LHCN-M2 (cell line): ENCODE results near the gene DPP7. TPM values are rescaled to one million over a fixed set of nuclear protein-coding genes. Genes with fewer than 3 reads are reported as not detected.

ENCODE experiments used
- DNase-seq: peaks from one replicate; pipeline ENCODE4 v3.0.0-alpha.2; 2012; ENCODE audit warnings: low read depth
- total RNA-seq: library from RNA; depleted of rRNA; stranded (reverse); fragments of >200 nt; gene quantifications from 2 replicates; pipeline ENCODE4 v1.2.3, GENCODE V29; 2014

DPP7 gene
- total RNA-seq, 1 experiment from 2014 or later: 91.5 TPM

GRCh38 chr9:137111788-137112563, 2.6 kb downstream of the DPP7 start:
- DNase-seq: no peak

- DNase-seq: no peak
Measured at GRCh38 chr9:137110911-137111787, 3.4 kb downstream of the DPP7 start.

DNA sequence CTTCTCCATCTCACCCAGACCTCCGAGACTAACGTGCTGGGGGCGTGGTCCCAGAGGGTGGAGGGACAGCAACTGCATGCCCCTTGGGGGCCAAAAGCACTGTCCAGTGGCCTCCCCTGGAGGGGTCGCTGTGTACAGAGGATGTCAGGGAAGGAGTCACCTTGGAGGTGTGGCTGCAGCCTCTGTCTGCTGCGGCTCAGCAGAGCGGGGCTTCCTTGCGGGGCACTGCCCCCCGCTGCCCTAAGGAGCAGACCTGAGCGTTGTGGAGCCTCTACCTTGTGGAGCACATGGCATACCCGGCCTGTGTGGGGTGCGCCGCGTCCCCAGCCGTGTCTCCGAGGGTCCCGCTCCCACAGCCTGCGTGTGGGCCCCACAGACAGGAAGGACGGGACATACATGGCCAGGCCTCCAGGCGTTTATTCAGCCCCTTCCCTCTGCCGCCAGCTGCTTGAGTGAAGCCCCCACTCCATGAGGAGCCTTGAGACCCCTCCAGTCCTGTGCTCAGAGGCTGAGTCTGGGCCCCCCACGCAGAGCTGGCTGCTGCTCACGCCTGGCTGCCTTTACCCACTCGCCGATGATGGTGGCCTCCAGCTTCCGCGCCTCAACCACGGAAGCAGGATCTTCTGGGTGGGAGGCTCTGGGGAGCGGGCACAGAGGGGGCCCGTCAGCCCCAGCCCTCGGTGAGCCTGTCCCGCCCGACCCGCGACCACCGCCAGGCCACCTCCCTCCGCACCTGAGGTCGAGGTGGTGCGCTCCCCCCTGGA, 4.2 kb downstream of the DPP7 start:
- DNase-seq: no peak

DNA sequence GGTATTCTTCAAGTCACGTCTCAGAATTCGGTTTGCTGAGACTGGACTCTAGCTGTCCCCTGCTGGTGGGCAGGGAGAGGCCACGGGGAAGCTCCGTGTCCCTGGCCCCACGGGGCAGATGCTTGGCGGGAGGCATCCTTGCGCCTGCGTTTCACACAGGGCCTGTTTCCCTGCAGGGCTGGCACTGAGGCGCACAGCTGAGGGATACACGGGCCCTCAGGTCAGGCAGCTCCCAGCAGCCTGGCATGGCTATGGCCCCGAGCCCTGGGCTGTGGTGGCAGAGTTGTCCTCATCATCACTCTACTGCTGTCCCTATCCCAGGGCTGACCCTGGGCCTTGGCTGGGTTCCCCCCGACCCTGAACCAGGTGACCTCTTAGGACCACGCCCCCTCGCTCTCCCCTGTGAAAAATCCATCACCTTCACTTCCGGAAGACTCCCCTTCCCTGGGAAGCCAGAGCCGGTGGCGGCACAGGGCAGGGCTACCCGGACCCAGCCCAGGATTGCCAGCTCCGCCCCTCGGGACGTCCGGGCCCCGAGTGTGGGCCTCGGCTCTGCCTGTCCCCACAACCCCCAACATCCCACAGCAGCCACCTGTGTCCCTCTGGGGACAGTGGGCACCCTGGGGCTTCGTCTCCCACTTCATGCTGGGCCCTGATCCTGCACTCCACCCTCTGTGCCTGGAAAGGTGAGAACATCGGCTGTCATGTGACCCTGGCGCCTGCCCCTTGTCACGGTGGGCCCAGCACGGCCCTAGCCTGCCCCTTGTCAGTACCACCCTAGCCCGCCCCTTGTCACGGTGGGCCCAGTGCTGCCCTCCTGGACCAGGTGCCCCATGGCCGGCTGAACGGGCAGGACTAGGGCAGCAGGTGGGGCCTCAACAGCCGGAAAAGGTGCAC, 5.0 kb downstream of the DPP7 start:
- DNase-seq: no peak

DNA sequence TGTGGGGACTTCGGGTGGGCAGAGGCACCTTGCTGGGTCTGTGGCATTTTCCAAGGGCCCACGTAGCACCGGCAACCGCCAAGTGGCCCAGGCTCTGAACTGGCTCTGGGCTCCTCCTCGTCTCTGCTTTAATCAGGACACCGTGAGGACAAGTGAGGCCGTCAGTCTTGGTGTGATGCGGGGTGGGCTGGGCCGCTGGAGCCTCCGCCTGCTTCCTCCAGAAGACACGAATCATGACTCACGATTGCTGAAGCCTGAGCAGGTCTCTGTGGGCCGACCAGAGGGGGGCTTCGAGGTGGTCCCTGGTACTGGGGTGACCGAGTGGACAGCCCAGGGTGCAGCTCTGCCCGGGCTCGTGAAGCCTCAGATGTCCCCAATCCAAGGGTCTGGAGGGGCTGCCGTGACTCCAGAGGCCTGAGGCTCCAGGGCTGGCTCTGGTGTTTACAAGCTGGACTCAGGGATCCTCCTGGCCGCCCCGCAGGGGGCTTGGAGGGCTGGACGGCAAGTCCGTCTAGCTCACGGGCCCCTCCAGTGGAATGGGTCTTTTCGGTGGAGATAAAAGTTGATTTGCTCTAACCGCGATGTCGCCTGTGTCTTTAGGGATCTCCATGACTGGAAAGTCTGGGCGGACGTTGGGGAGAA, 5.8 kb downstream of the DPP7 start:
- no peak for DNase-seq

DNA sequence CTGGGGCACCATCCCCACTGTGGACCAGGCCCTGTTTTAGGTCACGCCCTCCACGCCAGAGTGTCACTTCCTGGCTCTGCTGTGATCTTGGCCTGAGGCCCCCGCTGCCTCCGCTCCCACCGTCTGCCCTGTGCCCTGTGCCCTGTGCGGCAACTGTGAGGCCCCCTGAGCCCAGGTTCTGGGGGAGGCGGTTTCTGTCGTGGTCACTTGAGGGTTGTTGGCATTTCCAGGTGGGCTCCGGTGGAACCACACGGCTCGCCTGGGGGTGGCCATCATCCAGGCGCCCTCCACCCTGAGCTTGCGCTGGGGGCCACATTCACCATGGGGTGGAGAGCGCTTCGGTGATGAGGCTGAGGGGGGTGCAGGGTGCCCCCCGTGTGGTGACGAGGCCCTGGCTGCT, 6.6 kb downstream of the DPP7 start:
- DNase-seq: no peak

DNA sequence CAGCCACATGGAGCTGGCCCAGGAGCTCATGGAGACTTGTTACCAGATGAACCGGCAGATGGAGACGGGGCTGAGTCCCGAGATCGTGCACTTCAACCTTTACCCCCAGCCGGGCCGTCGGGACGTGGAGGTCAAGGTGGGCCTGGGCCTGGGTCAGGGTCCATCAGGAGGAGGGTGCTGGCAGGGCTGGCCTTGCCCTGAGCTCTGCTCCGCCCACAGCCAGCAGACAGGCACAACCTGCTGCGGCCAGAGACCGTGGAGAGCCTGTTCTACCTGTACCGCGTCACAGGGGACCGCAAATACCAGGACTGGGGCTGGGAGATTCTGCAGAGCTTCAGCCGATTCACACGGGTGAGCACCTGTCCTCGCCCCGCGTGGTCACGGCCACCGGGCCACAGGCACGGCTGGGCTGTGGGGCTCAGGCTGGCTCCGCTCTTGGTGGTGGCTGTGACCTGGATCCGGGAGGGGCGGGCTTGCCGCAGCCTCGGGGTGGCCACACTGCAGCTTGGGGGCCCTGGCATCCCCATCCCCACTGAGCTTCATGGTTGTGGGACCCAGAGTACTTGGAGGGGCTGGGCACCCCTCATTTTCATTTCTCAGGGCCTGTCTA, 7.1 kb downstream of the DPP7 start:
- DNase-seq: no peak

GRCh38 chr9:137106662-137107250, 7.8 kb downstream of the DPP7 start:
- no peak for DNase-seq

DNA sequence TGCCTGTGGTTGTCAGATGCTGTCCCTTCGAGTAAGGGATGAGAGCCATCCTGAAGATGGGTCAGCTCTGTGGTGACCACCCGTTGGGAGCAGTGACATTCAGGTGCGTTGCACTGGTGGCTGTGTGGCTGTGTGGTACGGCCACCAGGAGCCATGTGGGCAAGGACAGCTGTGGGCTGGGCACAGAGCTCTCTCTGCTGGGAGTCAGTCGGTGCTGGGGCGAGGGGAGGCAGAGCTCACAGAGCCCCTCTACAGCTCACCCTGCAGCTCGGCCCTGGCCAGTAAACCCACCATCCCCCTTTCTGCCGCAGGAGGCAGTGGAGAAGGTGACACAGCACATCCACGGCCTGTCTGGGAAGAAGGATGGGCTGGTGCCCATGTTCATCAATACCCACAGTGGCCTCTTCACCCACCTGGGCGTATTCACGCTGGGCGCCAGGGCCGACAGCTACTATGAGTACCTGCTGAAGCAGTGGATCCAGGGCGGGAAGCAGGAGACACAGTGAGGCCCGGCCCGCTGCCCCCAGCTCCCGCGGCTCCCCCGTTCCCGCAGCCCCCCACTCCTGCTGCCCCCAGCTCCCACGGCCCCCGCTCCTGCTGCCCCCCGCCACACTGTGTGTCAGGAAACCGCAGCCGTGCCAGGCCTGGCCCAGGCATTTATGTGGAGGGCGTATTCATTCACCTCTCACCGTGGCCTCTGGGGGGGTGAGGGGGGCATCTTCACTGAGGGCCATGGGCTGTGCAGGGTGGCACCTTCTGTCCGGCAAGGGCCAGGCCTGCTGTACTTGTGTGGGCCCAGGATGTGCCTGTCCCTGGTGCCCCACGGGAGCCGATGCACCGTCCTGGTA, 8.5 kb downstream of the DPP7 start:
- no peak for DNase-seq

DNA sequence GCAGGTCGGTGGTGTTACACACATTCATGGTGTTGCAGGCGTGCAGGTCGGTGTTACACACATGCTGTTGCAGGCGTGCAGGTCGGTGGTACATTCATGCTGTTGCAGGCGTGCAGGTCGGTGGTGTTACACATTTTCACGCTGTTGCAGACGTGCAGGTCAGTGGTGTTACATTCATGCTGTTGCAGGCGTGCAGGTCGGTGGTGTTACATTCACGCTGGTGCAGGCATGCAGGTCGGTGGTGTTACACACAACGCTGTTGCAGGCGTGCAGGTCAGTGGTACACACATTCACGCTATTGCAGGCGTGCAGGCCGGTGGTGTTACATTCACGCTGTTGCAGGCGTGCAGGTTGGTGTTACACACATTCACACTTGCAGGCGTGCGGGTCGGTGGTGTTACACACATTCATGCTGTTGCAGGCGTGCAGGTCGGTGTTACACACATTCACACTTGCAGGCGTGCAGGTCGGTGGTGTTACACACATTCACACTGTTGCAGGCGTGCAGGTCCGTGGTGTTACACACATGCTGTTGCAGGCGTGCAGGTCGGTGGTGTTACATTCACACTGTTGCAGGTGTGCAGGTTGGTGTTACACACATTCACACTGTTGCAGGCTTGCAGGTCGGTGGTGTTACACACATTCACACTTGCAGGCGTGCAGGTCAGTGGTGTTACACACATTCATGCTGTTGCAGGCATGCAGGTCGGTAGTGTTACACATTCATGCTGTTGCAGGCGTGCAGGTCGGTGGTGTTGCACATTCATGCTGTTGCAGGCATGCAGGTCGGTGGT, 11.1 kb downstream of the DPP7 start:
- DNase-seq: no peak

DNA sequence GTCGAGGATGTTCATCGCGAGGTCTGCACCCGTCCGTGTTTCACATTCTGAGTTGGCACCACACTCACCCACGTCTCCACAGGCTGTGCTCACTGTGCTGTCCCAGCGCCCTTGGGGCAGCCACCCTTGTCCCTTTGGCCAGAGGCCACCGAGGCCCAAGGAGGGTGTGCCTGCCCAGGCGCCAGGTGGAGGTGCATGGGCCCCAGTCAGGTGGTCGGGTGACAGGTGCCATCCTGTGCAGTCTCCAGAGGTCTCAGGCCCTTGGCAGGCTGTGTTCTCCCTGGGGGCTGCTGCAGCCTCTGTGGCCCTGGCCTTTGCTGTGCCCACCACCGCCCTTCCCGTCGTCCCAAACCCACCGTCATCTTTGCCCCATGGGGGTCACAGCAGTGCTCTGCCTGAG, 15.3 kb downstream of the DPP7 start:
- DNase-seq: no peak

DNA sequence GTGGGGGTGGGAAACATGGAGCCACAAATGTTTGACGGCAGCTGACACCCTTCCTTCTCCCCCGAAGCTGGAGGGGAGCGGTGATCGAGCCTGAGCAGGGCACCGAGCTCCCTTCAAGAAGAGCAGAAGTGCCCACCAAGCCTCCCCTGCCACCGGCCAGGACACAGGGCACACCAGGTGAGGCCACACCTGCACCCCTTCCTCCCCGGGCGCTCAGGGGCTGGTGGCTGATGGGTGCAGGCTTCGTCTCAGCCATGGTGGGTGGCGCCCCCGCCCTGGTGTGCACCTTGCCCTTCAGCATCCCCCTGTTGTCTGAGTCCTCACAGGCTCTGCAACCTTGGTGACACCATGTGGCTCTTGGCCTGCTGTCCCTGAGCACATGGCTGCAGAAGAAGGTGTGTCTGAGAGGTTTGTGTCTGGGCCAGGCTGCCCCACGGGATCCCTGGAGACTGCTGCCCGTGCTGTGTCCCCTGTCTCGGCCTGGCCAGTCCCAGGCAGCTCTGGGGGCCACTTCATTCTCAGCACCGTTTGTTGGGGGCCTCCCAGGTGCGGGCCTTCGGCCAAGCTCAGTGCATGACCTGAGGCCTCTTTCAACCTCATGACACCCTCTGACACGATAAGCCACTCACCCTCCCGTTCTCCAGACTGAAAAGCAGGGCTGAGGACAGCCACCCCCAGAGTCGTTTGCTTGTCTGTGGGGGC, 16.6 kb downstream of the DPP7 start:
- no peak for DNase-seq

GRCh38 chr9:137096785-137097546, 17.6 kb downstream of the DPP7 start:
- DNase-seq: no peak

DNA sequence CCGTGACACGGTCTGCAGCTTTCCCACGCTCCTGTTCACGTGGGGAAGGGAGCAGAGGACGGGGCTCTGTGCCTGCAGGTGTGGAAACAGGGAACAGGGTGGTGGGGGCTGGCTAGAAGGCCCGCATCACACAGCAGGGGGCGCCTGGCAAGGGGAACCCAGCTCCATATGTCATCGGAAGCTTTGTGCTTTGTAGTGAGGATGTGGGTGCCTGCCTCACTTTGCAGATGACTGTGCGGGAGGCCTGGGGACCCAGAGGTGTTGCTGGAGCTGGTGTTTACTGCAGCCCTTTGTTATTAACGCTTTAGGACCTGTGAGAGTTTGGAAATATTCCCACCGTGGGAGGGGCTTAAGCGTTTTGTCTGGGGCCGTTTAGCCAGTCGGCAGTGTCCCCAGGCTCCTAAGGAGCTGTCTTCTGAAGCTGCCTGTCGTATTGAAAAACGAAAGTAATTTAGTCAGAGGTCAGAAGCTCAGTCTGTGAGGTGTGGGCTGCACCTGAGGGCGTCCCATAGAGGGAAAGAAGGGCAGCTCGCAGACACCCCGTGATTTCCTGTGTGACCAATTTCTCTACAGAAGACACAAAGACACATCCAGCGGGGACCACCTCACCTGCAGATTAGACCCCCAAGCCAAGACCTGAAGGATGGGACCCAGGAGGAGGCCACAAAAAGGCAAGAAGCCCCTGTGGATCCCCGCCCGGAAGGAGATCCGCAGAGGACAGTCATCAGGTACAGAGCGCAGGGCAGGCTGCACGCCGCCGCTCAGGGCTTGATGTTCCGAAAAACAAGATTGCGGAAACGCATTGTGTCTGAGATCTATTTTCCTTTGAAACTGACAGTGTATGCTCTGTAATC, 18.6 kb downstream of the DPP7 start:
- no peak for DNase-seq

DNA sequence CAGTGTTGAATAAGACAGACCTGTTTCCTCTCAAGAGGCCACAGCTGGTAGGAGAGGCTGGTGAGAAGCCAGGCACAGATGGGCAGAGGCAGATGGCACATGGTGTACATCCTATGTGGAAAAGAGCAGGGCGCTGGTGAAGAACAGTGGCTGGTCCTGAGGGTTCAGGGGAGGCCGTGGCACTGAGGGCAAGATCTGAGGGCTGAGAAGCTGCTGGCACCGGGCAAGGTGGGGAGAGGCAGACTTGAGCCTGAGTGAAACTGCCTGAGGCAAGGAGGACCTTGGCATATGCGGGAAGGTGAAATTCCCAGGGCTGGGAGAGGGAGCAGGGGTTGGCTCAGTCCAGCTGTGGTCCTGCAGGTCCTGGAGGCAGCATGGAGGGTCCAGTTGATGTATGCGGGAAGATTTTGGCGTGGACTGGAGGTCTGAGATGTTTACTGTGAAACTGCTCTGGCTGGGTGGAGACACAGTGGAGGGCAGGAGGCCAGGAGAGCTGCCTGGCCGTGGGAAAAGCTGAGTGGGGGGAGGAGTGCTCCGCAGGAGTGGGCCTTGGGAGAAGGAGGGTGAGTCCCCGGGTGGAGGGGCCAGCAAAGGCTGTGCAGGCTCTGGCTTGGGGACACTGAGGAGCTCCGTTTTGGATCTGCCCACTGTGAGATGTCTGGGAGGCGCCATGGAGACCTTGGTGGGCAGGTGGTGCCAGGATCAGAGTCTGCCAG, 25.1 kb downstream of the DPP7 start:
- DNase-seq: no peak
